PC-9 (cell line): ENCODE data around the gene FTO.

Experiments used
- EZH2 ChIP-seq: fragments of 200-600 bp; sonication (generic); IDR thresholded peaks from 2 replicates; pipeline ENCODE4 v1.8.0; 2017; ENCODE audit warnings: antibody characterized with exemption, low read depth
- TF ChIP-seq, protein P1 (sequence below): fragments of 200-600 bp; sonication (generic); conservative IDR thresholded peaks from 2 replicates; pipeline ENCODE4 v1.6.1; 2017; ENCODE audit warnings: mixed run types, antibody characterized with exemption, mild to moderate bottlenecking, moderate library complexity

DNA sequence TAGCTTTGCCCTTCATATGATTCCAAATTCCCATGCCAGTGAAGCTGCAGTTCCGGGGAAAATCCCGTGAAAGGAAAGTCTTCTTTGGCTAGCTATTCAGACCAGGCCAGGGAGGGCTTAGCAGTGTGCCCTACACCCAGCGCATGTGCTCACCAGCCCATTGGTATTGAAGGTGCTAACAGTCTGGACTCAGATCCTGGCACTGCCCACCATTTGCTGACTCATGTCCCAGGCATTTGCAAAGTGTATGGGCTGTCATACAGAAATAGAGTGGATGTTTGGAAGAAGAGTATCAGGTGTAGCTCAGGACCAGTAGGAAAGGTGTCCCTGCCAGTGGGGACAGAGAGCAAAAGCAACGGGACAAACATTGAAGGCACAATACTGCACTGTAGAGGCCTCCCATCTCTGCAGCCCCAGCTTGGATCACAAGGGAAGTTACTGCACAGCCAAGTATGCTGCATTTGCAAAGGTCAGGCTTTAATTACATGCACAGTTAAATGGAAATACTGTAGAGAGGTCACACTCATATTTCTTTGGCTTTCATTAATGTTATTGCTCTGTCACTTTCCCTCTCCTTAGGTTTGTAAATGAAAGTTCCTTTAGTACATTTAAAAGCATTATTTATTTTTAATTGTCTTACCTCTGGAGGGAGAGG, 362.6 kb downstream of the FTO start:
- no peak for TF ChIP-seq EZH2
- TF ChIP-seq, protein P1, sequence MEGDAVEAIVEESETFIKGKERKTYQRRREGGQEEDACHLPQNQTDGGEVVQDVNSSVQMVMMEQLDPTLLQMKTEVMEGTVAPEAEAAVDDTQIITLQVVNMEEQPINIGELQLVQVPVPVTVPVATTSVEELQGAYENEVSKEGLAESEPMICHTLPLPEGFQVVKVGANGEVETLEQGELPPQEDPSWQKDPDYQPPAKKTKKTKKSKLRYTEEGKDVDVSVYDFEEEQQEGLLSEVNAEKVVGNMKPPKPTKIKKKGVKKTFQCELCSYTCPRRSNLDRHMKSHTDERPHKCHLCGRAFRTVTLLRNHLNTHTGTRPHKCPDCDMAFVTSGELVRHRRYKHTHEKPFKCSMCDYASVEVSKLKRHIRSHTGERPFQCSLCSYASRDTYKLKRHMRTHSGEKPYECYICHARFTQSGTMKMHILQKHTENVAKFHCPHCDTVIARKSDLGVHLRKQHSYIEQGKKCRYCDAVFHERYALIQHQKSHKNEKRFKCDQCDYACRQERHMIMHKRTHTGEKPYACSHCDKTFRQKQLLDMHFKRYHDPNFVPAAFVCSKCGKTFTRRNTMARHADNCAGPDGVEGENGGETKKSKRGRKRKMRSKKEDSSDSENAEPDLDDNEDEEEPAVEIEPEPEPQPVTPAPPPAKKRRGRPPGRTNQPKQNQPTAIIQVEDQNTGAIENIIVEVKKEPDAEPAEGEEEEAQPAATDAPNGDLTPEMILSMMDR, result no peak
